GM18526 (cell line): Measurements from ENCODE around the gene SASH1.

Source experiments
- POLR2A ChIP-seq: IDR thresholded peaks from 3 replicates; pipeline ENCODE4 v1.6.1; 2011; ENCODE audit not compliant: insufficient read length; ENCODE audit errors: extremely low read depth

The SASH1 gene

GRCh38 chr6:148342350-148343046, at the start of gene SASH1:
SASH1 (plus strand) TSS chr6:148342838; CDS start chr6:148343068, 230 bp downstream.
- TF ChIP-seq POLR2A, result no peak

GRCh38 chr6:148293181-148293995, 49.2 kb upstream of the SASH1 start:
- TF ChIP-seq POLR2A, result no peak

GRCh38 chr6:148294059-148294458, 48.6 kb upstream of the SASH1 start:
- TF ChIP-seq POLR2A, result no peak

- TF ChIP-seq POLR2A, result no peak
Observed at GRCh38 chr6:148295261-148295887, 47.3 kb upstream of the SASH1 start.

- TF ChIP-seq POLR2A, result no peak
Observed at GRCh38 chr6:148296771-148297170, 45.9 kb upstream of the SASH1 start.

GRCh38 chr6:148298683-148299082, 44.0 kb upstream of the SASH1 start:
- no peak for TF ChIP-seq POLR2A

- TF ChIP-seq POLR2A, result no peak
Observed at GRCh38 chr6:148303616-148304015, 39.0 kb upstream of the SASH1 start.

GRCh38 chr6:148304976-148305375, 37.7 kb upstream of the SASH1 start:
- TF ChIP-seq POLR2A, result no peak

GRCh38 chr6:148306286-148306685, 36.4 kb upstream of the SASH1 start:
- TF ChIP-seq POLR2A, result no peak

GRCh38 chr6:148307405-148307804, 35.2 kb upstream of the SASH1 start:
- TF ChIP-seq POLR2A, result no peak

GRCh38 chr6:148309301-148309700, 33.3 kb upstream of the SASH1 start:
- no peak for TF ChIP-seq POLR2A

- no peak for TF ChIP-seq POLR2A
Observed at GRCh38 chr6:148311966-148312669, 30.5 kb upstream of the SASH1 start.

- TF ChIP-seq POLR2A, result no peak
Observed at GRCh38 chr6:148313488-148313887, 29.1 kb upstream of the SASH1 start.

GRCh38 chr6:148316308-148316707, 26.3 kb upstream of the SASH1 start:
- no peak for TF ChIP-seq POLR2A

- TF ChIP-seq POLR2A, result no peak
Observed at GRCh38 chr6:148317051-148317450, 25.6 kb upstream of the SASH1 start.
